ENCODE measurements around the gene ASB18.

- TF ChIP-seq YY1 (IDR thresholded peaks at IDR 0.05) (no peak), CTCF (IDR thresholded peaks at IDR 0.05; ENCODE audit: low read depth, low read length, missing input control) (no peak), RAD21 (IDR thresholded peaks at IDR 0.05) (no peak)
Observed at GRCh38 chr2:236168110-236169080, 95.8 kb downstream of the ASB18 start, which contains the start of gene GBX2.
